Measurements from ENCODE around the gene OPRM1.

Gene OPRM1

GRCh38 chr6:154289818-154290508 lies 250.9 kb downstream of the OPRM1 start:
- peak; percentile 18 for DNase-seq

- no peak for DNase-seq
These were observed 253.0 kb downstream of the OPRM1 start for GRCh38 chr6:154292066-154292465.

DNA sequence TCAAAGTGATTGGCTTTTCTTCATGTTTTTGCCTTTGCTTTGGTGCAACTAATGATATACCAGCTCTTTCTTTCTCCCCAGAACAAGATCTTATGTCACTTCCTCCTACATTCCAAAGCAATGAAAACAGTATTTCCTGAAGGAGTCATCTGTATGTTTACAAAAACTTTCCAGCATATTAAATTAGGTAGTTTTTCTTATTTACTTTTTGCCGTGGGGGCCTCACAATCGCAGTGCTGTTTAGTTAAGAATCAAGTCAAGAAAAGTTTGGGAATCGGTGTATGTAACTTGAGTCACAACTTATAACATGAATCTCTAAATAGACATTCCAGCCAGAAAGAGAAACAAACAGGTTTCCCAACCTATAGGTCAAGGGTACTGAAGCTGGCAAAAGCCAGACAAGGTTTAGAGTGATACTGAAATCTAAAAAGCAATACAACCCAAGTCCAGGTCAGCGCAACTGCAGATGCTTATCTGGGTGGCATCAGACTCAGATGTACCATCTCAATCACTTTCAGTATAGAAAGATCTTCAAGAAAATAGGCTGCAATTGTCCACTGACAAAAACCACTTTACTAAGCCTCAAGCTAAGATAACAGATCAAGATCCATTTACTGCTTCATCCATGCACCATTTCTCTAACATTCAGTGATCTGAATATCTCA lies 253.9 kb downstream of the OPRM1 start:
- peak; percentile 10 for DNase-seq

- no peak for DNase-seq
These were observed 256.7 kb downstream of the OPRM1 start for GRCh38 chr6:154295733-154296132.

All from NCI-H510A treated with DMSO at 0.1 percent for 48 hours (cell line).